Liver (tissue), 9 donors: ENCODE measurements around the gene FAM13A. TPM values are rescaled to one million over a fixed set of nuclear protein-coding genes. Genes with fewer than 3 reads are reported as not detected.

ENCODE experiments used
- DNase-seq: peaks from one replicate; pipeline ENCODE4 v3.0.0-alpha.2; 2017; ENCODE audit warnings: low spot score
- H3K27ac ChIP-seq, 2 donors: one replicate each; pipeline ENCODE4 v1.7.0; 2013; ENCODE audit warnings: inconsistent platforms in 2 of 2, low read length in 2 of 2, control low read depth in 1 of 2, low read depth in 1 of 2, mild to moderate bottlenecking in 1 of 2
- H3K27me3 ChIP-seq, 4 donors: one replicate each; pipeline versions ENCODE4 v1.6.1 to v1.7.0; 2013; ENCODE audit warnings: low read length in 3 of 4, inconsistent platforms in 1 of 4, mild to moderate bottlenecking in 1 of 4, moderate library complexity in 1 of 4; ENCODE audit not compliant: control insufficient read depth in 4 of 4, insufficient read depth in 4 of 4
- H3K36me3 ChIP-seq, 4 donors: one replicate each; pipeline versions ENCODE4 v1.6.1 to v1.7.0; 2013; ENCODE audit warnings: low read length in 3 of 4, mild to moderate bottlenecking in 3 of 4, low read depth in 1 of 4, moderate library complexity in 1 of 4; ENCODE audit not compliant: control insufficient read depth in 4 of 4, insufficient read depth in 3 of 4
- H3K4me1 ChIP-seq, 4 donors: one replicate each; pipeline versions ENCODE4 v1.6.1 to v1.7.0; 2013; ENCODE audit warnings: low read length in 3 of 4, mild to moderate bottlenecking in 3 of 4, moderate library complexity in 1 of 4; ENCODE audit not compliant: control insufficient read depth in 4 of 4, insufficient read depth in 4 of 4
- H3K4me3 ChIP-seq, 3 donors: one replicate each; pipeline versions ENCODE4 v1.6.1 to v1.7.0; 2013; ENCODE audit warnings: low read length in 3 of 3, control low read depth in 1 of 3, low read depth in 1 of 3, mild to moderate bottlenecking in 1 of 3
- H3K9ac ChIP-seq, 2 donors: one replicate each; pipeline ENCODE4 v1.7.0; 2013; ENCODE audit warnings: low read length in 2 of 2, mild to moderate bottlenecking in 2 of 2, moderate library complexity in 2 of 2, control low read depth in 1 of 2, low read depth in 1 of 2
- H3K9me3 ChIP-seq, 4 donors: one replicate each; pipeline versions ENCODE4 v1.6.1 to v1.7.0; 2013; ENCODE audit warnings: low read length in 3 of 4; ENCODE audit not compliant: control insufficient read depth in 4 of 4
- ATF3 ChIP-seq: IDR thresholded peaks from 2 replicates; pipeline ENCODE4 v1.6.1; 2016; ENCODE audit warnings: antibody characterized with exemption
- CTCF ChIP-seq: fragments of 150-350 bp; IDR thresholded peaks from 2 replicates; pipeline ENCODE4 v1.5.1; 2017; ENCODE audit warnings: improper control_type of control experiment, low read depth, low read length; ENCODE audit not compliant: missing input control
- EGR1 ChIP-seq, 2 donors: IDR thresholded peaks; 2 replicates each; pipeline ENCODE4 v1.6.1; 2016 to 2018; ENCODE audit warnings: antibody characterized with exemption in 2 of 2, low read depth in 2 of 2
- FOXA1 ChIP-seq: IDR thresholded peaks from 2 replicates; pipeline ENCODE4 v1.6.1; 2016; ENCODE audit warnings: antibody characterized with exemption
- FOXA2 ChIP-seq: IDR thresholded peaks from 2 replicates; pipeline ENCODE4 v1.6.1; 2016; ENCODE audit warnings: antibody characterized with exemption
- GABPA ChIP-seq, 2 donors: IDR thresholded peaks in 1 of 2; conservative IDR thresholded peaks in 1 of 2; 2 replicates each; pipeline ENCODE4 v1.6.1; 2016; ENCODE audit warnings: antibody characterized with exemption in 2 of 2, mild to moderate bottlenecking in 1 of 2, moderate library complexity in 1 of 2
- HNF4A ChIP-seq, 2 donors: conservative IDR thresholded peaks; 2 replicates each; pipeline ENCODE4 v1.6.1; 2016; ENCODE audit warnings: antibody characterized with exemption in 2 of 2, mild to moderate bottlenecking in 2 of 2
- HNF4G ChIP-seq: IDR thresholded peaks from 2 replicates; pipeline ENCODE4 v1.6.1; 2016; ENCODE audit warnings: antibody characterized with exemption
- JUND ChIP-seq, 2 donors: IDR thresholded peaks; 2 replicates each; pipeline ENCODE4 v1.6.1; 2016; ENCODE audit warnings: antibody characterized with exemption in 2 of 2
- MAX ChIP-seq: IDR thresholded peaks from 2 replicates; pipeline ENCODE4 v1.6.1; 2016; ENCODE audit warnings: antibody characterized with exemption
- NR2F2 ChIP-seq: IDR thresholded peaks from 2 replicates; pipeline ENCODE4 v1.6.1; 2016; ENCODE audit warnings: antibody characterized with exemption
- RAD21 ChIP-seq, 2 donors: IDR thresholded peaks; 2 replicates each; pipeline ENCODE4 v1.6.1; 2016; ENCODE audit warnings: antibody characterized with exemption in 2 of 2, mild to moderate bottlenecking in 2 of 2
- RXRA ChIP-seq, 2 donors: IDR thresholded peaks; 2 replicates each; pipeline ENCODE4 v1.6.1; 2017 to 2018; ENCODE audit warnings: antibody characterized with exemption in 2 of 2, mild to moderate bottlenecking in 1 of 2
- SP1 ChIP-seq: IDR thresholded peaks from 2 replicates; pipeline ENCODE4 v1.6.1; 2018; ENCODE audit warnings: antibody characterized with exemption, mild to moderate bottlenecking
- TAF1 ChIP-seq: conservative IDR thresholded peaks from 2 replicates; pipeline ENCODE4 v1.6.1; 2016; ENCODE audit warnings: antibody characterized with exemption, mild to moderate bottlenecking
- YY1 ChIP-seq: IDR thresholded peaks from 2 replicates; pipeline ENCODE4 v1.6.1; 2016; ENCODE audit warnings: antibody characterized with exemption, mild to moderate bottlenecking
- ZBTB33 ChIP-seq: IDR thresholded peaks from 2 replicates; pipeline ENCODE4 v1.6.1; 2016; ENCODE audit warnings: antibody characterized with exemption
- WGBS: extraction: QIAGEN DNeasy Blood & Tissue Kit; methylation state at CpG from one replicate; pipeline ENCODE4 v1.1.7; 2013; 5-methylcytosine and 5-hydroxymethylcytosine counted together
- polyA plus RNA-seq, 2 donors: library from polyadenylated mRNA; stranded (reverse) in 1 of 2; unstranded in 1 of 2; fragments of 200-250 nt in 1 of 2; fragments of >200 nt in 1 of 2; fragmentation: Nextera tagmentation in 1 of 2; extraction: Ambion mirVana in 1 of 2; gene quantifications; one replicate each; pipeline versions ENCODE4 v1.2.1 to v1.2.3, GENCODE V29; 2013 to 2015
- total RNA-seq, 2 donors: library from RNA; depleted of rRNA; stranded (reverse); fragments of >200 nt; gene quantifications; one replicate each; pipeline ENCODE4 v1.2.3, GENCODE V29; 2014
- donor health status: healthy.
- donor health status: healthy.
- donor health status: healthy.
- donor health status: healthy.
- donor health status: healthy.

FAM13A gene
- total and polyA plus RNA-seq, 4 donors, result 14.9 to 52.9 (median 27.6) TPM

GRCh38 chr4:88738180-88738579, 318.8 kb downstream of the FAM13A start:
- Histone ChIP-seq H3K9ac (no peak overlapping the region), H3K4me1 (peaks cover 3 to 33% (median 21%) of the 10 kb centered on the region in 4 donors), H3K36me3 (no peaks in the 10 kb centered on the region), H3K4me3 (no peak overlapping the region), H3K9me3 (no peaks in the 10 kb centered on the region), H3K27me3 (no peaks in the 10 kb centered on the region), H3K27ac (peak overlapping the region in 1 of 2 donors; percentile 74)
- WGBS, result 81% methylated on average over 4 of the region's 4 CpGs
- TF ChIP-seq NR2F2, result no peak
- TF ChIP-seq HNF4A (conservative IDR thresholded peaks at IDR 0.05), result no peak
- TF ChIP-seq FOXA2, result no peak
- TF ChIP-seq GABPA (IDR thresholded peaks at IDR 0.05 in 1 of 2, conservative IDR thresholded peaks at IDR 0.05 in 1 of 2), result no peak
- TF ChIP-seq FOXA1, result no peak
- TF ChIP-seq EGR1 (IDR thresholded peaks at IDR 0.05; ENCODE audit: low read depth in 2 of 2), result no peak
- TF ChIP-seq ZBTB33, result no peak
- no peak for TF ChIP-seq JUND (IDR thresholded peaks at IDR 0.05)
- no peak for TF ChIP-seq MAX
- TF ChIP-seq CTCF, result no peak
- TF ChIP-seq SP1, result no peak
- TF ChIP-seq RAD21 (IDR thresholded peaks at IDR 0.05), result no peak
- TF ChIP-seq TAF1, result no peak
- TF ChIP-seq HNF4G, result no peak
- TF ChIP-seq ATF3, result no peak
- TF ChIP-seq RXRA (IDR thresholded peaks at IDR 0.05), result no peak
- no peak for TF ChIP-seq YY1
- no peak for DNase-seq

- DNase-seq, result no peak
- H3K9ac ChIP-seq, result peak overlapping the region; percentile 64 to 96
- peak in 1 of 2 donors; percentile 43 for TF ChIP-seq RXRA (IDR thresholded peaks at IDR 0.05)
- TF ChIP-seq NR2F2, result no peak
- peak; percentile 58 for TF ChIP-seq TAF1
- H3K4me1 ChIP-seq, result peaks cover 3 to 40% (median 24%) of the 10 kb centered on the region in 4 donors
- H3K4me3 ChIP-seq, result peak overlapping the region; percentile 54 to 94 (median 85)
- peak overlapping the region; percentile 74 to 77 for H3K27ac ChIP-seq
- H3K36me3 ChIP-seq, result no peaks in the 10 kb centered on the region
- H3K9me3 ChIP-seq, result no peaks in the 10 kb centered on the region
- H3K27me3 ChIP-seq, result no peaks in the 10 kb centered on the region
- 26% methylated on average over 14 of the region's 14 CpGs for WGBS
These were observed 319.6 kb downstream of the FAM13A start for GRCh38 chr4:88737307-88737941.
